Measurements from ENCODE around the gene SLCO4A1.

DNA sequence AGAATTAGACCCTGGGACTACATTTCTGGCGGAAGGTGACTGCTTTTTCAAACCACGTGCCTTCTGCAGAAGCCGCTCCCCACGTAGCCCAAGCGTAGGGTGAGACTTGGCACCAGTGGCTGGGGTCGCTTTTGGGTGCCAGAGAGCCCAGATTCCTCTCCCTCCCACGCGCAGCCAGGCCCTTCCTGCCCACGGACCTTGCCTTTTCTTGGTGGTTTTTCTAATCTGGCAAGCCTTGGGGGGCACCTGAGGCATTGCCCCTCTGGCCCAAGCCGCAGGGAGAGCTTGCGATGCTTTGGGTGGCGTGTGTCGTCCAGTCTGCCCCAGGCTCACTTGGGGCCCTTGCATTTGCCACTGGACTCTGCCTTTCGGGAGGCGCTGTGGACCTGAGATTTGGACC lies 3.3 kb downstream of the SLCO4A1 start:
- TF ChIP-seq, protein P1, sequence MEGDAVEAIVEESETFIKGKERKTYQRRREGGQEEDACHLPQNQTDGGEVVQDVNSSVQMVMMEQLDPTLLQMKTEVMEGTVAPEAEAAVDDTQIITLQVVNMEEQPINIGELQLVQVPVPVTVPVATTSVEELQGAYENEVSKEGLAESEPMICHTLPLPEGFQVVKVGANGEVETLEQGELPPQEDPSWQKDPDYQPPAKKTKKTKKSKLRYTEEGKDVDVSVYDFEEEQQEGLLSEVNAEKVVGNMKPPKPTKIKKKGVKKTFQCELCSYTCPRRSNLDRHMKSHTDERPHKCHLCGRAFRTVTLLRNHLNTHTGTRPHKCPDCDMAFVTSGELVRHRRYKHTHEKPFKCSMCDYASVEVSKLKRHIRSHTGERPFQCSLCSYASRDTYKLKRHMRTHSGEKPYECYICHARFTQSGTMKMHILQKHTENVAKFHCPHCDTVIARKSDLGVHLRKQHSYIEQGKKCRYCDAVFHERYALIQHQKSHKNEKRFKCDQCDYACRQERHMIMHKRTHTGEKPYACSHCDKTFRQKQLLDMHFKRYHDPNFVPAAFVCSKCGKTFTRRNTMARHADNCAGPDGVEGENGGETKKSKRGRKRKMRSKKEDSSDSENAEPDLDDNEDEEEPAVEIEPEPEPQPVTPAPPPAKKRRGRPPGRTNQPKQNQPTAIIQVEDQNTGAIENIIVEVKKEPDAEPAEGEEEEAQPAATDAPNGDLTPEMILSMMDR (IDR thresholded peaks at IDR 0.05): no peak
- TF ChIP-seq POLR2A (IDR thresholded peaks at IDR 0.05): no peak
